GM12891 (cell line): ENCODE results near the gene CEACAM4.

Experiments
- PAX5 ChIP-seq: IDR thresholded peaks from 2 replicates; pipeline ENCODE4 v1.6.1; 2011; ENCODE audit warnings: low read length, moderate library complexity, mild to moderate bottlenecking; ENCODE audit not compliant: insufficient read depth, severe bottlenecking
- POLR2A ChIP-seq: IDR thresholded peaks from 2 replicates; pipeline ENCODE4 v1.6.1; 2011; ENCODE audit warnings: low read depth, low read length, control low read depth
- POLR2AphosphoS5 ChIP-seq: IDR thresholded peaks from 2 replicates; pipeline ENCODE4 v1.6.1; 2011; ENCODE audit warnings: low read depth, low read length, control low read depth
- TAF1 ChIP-seq: IDR thresholded peaks from 2 replicates; pipeline ENCODE4 v1.6.1; 2011; ENCODE audit warnings: low read depth, low read length, control low read depth

GRCh38 chr19:41619018-41619556 lies 7.8 kb downstream of the CEACAM4 start:
- TF ChIP-seq POLR2A = no peak
- TF ChIP-seq POLR2AphosphoS5 = no peak
- no peak for TF ChIP-seq TAF1
- TF ChIP-seq PAX5 = no peak
